ENCODE measurements around the gene ARID1B. TPM values are rescaled to one million over a fixed set of nuclear protein-coding genes. Genes with fewer than 3 reads are reported as not detected.

The ARID1B gene
- total and polyA plus RNA-seq, 10 of the 15 experiments (the other 5 are each of a cell fraction or from before 2014, with no cell fraction given), result 24.7 to 133 (median 54.6) TPM

DNA sequence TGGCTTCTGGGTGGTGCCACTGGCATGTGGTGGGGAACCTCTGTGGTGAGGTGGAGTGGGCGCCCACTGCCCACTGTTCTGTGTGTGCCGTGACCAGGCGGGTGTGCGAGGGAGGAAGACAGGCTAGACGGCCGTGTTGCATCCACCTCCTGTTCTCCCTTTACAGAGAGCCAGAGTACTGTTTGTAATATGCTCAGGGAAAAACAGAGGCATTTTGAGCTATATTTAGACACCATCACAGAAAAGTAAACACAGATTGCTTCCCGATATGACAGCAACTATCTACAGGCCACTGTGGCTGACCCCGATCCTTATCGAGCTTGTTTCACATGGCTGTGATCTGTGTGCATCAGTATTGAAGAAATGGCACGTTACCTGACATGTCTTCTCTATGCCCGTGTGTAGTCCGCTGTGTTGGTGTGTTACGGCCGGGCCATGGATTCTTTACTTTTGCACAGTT lies 45.6 kb downstream of the ARID1B start (continued):
- TF ChIP-seq, protein P1, sequence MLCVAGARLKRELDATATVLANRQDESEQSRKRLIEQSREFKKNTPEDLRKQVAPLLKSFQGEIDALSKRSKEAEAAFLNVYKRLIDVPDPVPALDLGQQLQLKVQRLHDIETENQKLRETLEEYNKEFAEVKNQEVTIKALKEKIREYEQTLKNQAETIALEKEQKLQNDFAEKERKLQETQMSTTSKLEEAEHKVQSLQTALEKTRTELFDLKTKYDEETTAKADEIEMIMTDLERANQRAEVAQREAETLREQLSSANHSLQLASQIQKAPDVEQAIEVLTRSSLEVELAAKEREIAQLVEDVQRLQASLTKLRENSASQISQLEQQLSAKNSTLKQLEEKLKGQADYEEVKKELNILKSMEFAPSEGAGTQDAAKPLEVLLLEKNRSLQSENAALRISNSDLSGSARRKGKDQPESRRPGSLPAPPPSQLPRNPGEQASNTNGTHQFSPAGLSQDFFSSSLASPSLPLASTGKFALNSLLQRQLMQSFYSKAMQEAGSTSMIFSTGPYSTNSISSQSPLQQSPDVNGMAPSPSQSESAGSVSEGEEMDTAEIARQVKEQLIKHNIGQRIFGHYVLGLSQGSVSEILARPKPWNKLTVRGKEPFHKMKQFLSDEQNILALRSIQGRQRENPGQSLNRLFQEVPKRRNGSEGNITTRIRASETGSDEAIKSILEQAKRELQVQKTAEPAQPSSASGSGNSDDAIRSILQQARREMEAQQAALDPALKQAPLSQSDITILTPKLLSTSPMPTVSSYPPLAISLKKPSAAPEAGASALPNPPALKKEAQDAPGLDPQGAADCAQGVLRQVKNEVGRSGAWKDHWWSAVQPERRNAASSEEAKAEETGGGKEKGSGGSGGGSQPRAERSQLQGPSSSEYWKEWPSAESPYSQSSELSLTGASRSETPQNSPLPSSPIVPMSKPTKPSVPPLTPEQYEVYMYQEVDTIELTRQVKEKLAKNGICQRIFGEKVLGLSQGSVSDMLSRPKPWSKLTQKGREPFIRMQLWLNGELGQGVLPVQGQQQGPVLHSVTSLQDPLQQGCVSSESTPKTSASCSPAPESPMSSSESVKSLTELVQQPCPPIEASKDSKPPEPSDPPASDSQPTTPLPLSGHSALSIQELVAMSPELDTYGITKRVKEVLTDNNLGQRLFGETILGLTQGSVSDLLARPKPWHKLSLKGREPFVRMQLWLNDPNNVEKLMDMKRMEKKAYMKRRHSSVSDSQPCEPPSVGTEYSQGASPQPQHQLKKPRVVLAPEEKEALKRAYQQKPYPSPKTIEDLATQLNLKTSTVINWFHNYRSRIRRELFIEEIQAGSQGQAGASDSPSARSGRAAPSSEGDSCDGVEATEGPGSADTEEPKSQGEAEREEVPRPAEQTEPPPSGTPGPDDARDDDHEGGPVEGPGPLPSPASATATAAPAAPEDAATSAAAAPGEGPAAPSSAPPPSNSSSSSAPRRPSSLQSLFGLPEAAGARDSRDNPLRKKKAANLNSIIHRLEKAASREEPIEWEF (IDR thresholded peaks at IDR 0.05; ENCODE audit: insufficient replicate concordance, low read depth, low read length), result no peak

- Histone ChIP-seq H3K4me3 (no peak overlapping the region), H3K27ac (ENCODE audit: control insufficient read depth, insufficient read depth) (peak overlapping the region; percentile 1; the same call in 1 of the 2 replicates), H4K20me1 (ENCODE audit: control insufficient read depth, insufficient read depth) (peaks cover 10% of the 10 kb centered on the region), H3K9ac (ENCODE audit: control insufficient read depth, insufficient read depth, low read length) (no peak overlapping the region), H2AFZ (ENCODE audit: control insufficient read depth, low read depth, low read length) (no peak overlapping the region), H3K4me1 (ENCODE audit: control insufficient read depth, insufficient read depth, low read length) (peaks cover 32% of the 10 kb centered on the region), H3K9me3 (replicated peaks; ENCODE audit: control insufficient read depth, insufficient read depth, low read length) (no peaks in the 10 kb centered on the region), H3K79me2 (ENCODE audit: control insufficient read depth, insufficient read depth, low read length) (peaks cover 92% of the 10 kb centered on the region), H3K27me3 (replicated peaks in 1 of 2; ENCODE audit: control insufficient read depth in 2 of 2, insufficient read depth in 2 of 2, low read length in 1 of 2) (no peaks in the 10 kb centered on the region), H3K36me3 (ENCODE audit: control insufficient read depth in 2 of 2, insufficient read depth in 2 of 2, low read length in 1 of 2) (peaks cover 5 to 13% of the 10 kb centered on the region in 2 experiments; a peak in 3 of 4 replicates), H3K4me2 (ENCODE audit: control insufficient read depth, insufficient read depth) (0 out of 2 replicates have a peak overlapping the region, but pooled peaks have one; percentile 19)
- intact Hi-C loops (cut with micrococcal nuclease; ENCODE audit: unreplicated experiment) (no loop called here), in situ Hi-C loops (cut with MboI) (no loop called here)
- ChIA-PET POLR2A (no interaction called here), RAD21 (ENCODE audit: unreplicated experiment) (interaction anchor here (1.0 kb wide), 1 partner anchor 24 kb away, joined by 3 read pairs; no protein-coding TSS in a partner anchor), CTCF (interaction anchor here (0.6 to 1.5 kb wide), 3 partner anchors 37 to 1198 kb away, joined by 3 to 5 read pairs (median 3); no protein-coding TSS in a partner anchor), SMC1A (ENCODE audit: uncharacterized antibody, unreplicated experiment) (interaction anchor here (0.7 to 1.6 kb wide), 4 partner anchors 8 to 109 kb away, joined by 3 to 5 read pairs (median 4); no protein-coding TSS in a partner anchor)
- ATAC-seq (no peak), DNase-seq (ENCODE audit: low read depth, low spot score) (no peak), FAIRE-seq (no peak)
- no TSS peak for BruUV-seq (replicated peaks)
- TF ChIP-seq, protein P2, sequence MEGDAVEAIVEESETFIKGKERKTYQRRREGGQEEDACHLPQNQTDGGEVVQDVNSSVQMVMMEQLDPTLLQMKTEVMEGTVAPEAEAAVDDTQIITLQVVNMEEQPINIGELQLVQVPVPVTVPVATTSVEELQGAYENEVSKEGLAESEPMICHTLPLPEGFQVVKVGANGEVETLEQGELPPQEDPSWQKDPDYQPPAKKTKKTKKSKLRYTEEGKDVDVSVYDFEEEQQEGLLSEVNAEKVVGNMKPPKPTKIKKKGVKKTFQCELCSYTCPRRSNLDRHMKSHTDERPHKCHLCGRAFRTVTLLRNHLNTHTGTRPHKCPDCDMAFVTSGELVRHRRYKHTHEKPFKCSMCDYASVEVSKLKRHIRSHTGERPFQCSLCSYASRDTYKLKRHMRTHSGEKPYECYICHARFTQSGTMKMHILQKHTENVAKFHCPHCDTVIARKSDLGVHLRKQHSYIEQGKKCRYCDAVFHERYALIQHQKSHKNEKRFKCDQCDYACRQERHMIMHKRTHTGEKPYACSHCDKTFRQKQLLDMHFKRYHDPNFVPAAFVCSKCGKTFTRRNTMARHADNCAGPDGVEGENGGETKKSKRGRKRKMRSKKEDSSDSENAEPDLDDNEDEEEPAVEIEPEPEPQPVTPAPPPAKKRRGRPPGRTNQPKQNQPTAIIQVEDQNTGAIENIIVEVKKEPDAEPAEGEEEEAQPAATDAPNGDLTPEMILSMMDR (IDR thresholded peaks at IDR 0.05 in 2 of 3, conservative IDR thresholded peaks at IDR 0.05 in 1 of 3; ENCODE audit: control insufficient read depth in 2 of 3, extremely low read depth in 1 of 3, insufficient read depth in 1 of 3, low read depth in 3 of 3, low read length in 3 of 3), result no peak
- no peak for TF ChIP-seq RCOR1 (conservative IDR thresholded peaks at IDR 0.05; ENCODE audit: low read depth, low read length)
- TF ChIP-seq CREB1 (IDR thresholded peaks at IDR 0.05; ENCODE audit: low read depth), result no peak
- WGBS (ENCODE audit: insufficient coverage, insufficient replicate concordance, low lambda C conversion rate, missing lambda C conversion rate), result 79% methylated on average over 8 of the region's 8 CpGs
Observed at GRCh38 chr6:156824142-156824541, 47.0 kb downstream of the ARID1B start.

Data from GM12878 (cell line).